Measurements from ENCODE around the gene TRIM3.

TRIM3 gene

DNA sequence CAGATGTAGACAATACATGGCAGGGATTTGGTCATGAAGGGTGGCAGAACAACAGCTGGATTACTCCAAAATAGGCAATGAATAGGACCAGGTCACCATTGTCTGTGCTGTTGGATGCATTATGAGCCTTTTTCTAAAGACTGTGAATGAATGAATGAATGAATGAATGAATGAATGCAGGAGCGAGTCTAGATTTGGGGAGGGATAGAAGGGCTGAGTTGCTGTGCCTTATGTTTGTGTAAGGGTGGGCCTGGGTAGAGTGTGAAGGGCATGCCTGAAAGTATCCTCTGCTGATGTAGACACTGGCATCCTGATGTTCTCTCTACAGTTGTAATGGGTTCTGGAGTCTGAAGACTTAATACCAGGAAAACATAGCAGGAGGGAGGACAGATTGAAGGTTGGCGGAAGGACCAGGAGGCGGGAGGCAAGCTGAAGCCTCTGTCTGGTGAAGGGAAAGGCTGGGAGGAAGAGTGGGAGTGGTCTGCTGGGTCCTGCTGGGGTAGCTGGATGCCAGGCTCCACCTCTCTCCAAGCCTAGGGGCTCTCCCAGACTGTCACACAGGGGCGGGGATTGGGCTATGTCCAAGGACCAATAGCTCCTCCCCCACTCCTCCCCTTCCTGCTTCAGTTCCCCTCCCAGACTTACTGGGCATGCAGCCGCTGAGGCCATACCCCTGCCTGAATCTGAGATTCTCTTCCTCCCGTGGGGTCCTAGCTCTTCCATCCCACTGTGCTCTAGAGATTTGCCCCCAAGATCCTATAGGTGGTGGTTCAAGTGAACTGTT lies 4.8 kb downstream of the TRIM3 start:
- no peaks in the 10 kb centered on the region for H3K36me3 Mint-ChIP-seq (ENCODE audit: low read depth)
- peaks cover 3% of the 10 kb centered on the region for H3K4me1 Mint-ChIP-seq (ENCODE audit: low read depth)
- H3K9me3 Mint-ChIP-seq, result no peaks in the 10 kb centered on the region
- no peak for DNase-seq (ENCODE audit: low spot score)
- H3K27me3 Mint-ChIP-seq (ENCODE audit: low read depth), result peaks cover 2% of the 10 kb centered on the region
- no peak overlapping the region for H3K27ac Mint-ChIP-seq
- H3K4me3 Mint-ChIP-seq, result no peak overlapping the region

DNA sequence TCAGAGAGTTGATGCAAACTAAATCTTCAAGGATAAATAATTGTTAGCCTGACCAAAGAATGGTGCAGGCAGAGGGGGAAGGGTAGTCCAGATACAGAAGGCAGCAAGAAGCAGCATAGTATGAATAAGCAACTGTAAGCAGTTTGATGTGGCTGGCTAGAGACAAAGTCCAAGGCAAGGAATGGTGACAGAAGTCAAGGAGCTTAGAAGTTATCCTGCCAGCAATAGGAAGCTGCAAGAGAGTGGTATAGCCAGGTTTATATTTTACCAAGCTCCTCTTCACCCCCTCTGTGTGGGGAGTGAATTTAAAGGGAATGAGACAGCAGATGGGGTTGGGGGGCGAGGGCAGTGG lies 14.7 kb downstream of the TRIM3 start:
- no peaks in the 10 kb centered on the region for H3K27me3 Mint-ChIP-seq (ENCODE audit: low read depth)
- H3K4me3 Mint-ChIP-seq, result no peak overlapping the region
- H3K9me3 Mint-ChIP-seq, result no peaks in the 10 kb centered on the region
- DNase-seq (ENCODE audit: low spot score), result no peak
- no peaks in the 10 kb centered on the region for H3K36me3 Mint-ChIP-seq (ENCODE audit: low read depth)
- H3K4me1 Mint-ChIP-seq (ENCODE audit: low read depth), result no peaks in the 10 kb centered on the region
- no peak overlapping the region for H3K27ac Mint-ChIP-seq

DNA sequence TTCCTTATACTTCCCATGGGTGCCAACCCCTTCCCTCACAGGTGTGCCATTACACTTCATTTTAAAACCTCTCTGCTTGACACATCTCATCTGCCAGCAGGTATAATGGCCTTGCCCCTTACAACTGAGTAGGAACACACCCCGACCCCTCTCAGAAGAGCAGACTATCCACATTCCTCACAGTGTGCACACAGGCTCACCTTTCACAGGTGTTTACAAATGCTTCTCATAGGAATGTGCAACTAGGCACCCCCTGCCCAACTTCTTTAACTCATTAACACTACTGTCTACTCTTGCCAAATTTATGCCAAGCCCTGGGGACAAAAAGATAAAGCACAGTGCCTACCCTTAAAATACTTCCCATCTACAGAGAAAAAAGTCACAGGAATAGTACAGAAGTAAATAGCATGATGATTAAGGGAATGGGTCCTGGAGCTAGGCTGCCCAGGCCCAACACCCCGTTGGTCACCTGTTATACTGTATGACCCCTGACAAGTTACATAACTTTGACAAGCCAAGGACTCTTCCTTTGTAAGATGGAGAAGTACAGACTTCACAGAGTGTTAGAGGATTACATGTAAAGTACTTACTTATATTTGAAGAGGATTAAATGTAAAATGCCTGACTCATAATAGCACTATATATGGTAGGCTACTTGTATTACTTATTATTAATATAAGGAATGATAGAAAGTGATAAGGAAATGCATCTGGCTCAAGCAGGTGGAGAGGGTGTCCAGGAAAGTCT lies 15.2 kb downstream of the TRIM3 start:
- H3K27ac Mint-ChIP-seq, result no peak overlapping the region
- H3K27me3 Mint-ChIP-seq (ENCODE audit: low read depth), result no peaks in the 10 kb centered on the region
- DNase-seq (ENCODE audit: low spot score), result no peak
- no peaks in the 10 kb centered on the region for H3K36me3 Mint-ChIP-seq (ENCODE audit: low read depth)
- no peak overlapping the region for H3K4me3 Mint-ChIP-seq
- H3K9me3 Mint-ChIP-seq, result no peaks in the 10 kb centered on the region
- H3K4me1 Mint-ChIP-seq (ENCODE audit: low read depth), result no peaks in the 10 kb centered on the region

DNA sequence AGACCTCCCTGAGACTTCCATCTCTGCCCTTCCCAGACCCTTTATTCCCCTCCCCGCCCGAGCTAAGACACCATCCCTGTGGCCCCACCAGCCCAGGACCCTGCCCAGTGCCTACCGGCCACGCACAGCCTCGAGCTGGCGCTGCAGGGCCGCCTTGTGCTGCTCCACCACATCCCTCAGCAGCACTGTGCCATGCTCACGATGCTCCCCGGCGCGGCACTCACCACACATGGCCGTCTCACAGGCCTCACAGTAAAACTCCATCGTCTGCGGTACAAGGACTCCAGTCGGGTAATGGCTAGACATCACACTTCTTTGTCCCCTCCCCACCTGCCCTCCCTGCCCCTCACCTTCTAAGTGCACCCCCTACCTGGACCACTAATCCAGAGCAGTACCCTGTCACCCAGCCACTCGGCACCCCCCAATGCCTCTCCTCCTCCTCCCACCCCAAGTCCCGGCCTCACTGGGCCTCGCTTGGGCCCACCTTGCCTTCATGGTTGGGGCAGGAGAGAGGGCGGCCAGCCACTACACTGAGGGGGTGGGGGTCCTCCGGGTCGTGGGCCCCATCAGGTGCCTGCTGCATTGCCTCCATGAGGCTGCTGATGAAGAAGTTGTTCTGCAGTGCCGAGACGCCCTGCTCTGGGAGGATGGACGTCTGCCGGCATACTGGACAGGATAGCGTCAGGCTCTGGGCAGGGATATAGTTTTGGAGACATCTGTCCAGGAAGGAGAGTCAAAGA lies 16.0 kb downstream of the TRIM3 start:
- DNase-seq (ENCODE audit: low spot score), result no peak
- Mint-ChIP-seq H3K27me3 (ENCODE audit: low read depth) (no peaks in the 10 kb centered on the region), H3K36me3 (ENCODE audit: low read depth) (no peaks in the 10 kb centered on the region), H3K27ac (no peak overlapping the region), H3K4me1 (ENCODE audit: low read depth) (no peaks in the 10 kb centered on the region), H3K9me3 (no peaks in the 10 kb centered on the region), H3K4me3 (no peak overlapping the region)

DNA sequence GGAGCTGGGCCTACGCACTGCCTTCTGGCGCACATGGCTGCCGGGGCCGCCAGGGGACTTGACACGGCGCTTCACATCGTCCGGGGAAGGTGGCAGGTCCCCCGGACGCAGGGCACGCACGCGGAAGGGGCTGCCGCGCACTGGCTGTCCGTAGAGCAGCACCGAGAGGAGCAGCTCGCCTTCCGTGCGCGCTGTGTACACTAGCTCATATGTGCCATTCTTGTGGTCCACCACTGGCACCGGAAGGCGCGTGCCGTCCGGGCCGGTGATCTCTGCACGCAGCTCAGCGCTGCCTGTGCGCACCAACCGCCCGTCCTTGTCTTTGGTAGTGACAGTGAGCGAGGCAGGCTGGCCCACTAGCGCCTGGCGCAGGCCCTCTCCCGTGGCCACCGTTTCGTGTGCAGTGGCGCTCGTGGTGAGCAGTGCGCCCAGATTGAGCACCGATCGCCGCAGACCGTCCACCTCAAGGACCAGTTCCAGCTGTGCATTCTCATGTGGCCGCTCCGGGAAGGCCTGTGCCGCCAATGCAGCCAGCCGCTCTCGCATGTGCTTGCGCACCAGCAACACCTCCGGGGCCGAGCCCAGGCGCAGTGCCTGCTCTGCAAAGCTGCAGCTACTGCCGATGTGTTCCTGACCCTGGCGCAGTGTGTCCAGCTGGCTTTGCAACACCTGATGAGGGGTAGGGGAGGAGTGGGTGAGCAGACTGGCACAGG lies 17.2 kb downstream of the TRIM3 start:
- H3K4me3 Mint-ChIP-seq, result no peak overlapping the region
- no peaks in the 10 kb centered on the region for H3K9me3 Mint-ChIP-seq
- H3K27me3 Mint-ChIP-seq (ENCODE audit: low read depth), result no peaks in the 10 kb centered on the region
- no peak overlapping the region for H3K27ac Mint-ChIP-seq
- H3K36me3 Mint-ChIP-seq (ENCODE audit: low read depth), result no peaks in the 10 kb centered on the region
- DNase-seq (ENCODE audit: low spot score), result no peak
- H3K4me1 Mint-ChIP-seq (ENCODE audit: low read depth), result no peaks in the 10 kb centered on the region

DNA sequence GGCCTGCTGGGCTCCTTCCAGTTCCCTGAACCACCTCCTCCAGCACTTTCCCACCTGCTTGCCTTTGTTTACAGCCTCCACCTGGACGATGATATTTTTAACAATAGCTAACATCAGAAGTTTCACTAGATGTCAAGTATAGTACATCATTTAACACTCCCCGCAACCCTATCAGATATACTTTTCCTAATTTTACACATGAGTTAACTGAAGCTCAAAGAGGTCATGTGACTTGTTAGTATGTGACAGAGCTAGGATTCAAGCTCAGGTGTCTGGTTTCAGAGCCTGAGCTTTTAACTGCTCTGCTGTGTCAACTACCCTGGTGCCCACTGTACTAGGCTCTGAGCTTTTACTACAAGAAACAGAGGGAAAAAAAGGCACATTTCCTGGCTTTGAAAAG lies 18.7 kb downstream of the TRIM3 start:
- no peaks in the 10 kb centered on the region for H3K4me1 Mint-ChIP-seq (ENCODE audit: low read depth)
- no peaks in the 10 kb centered on the region for H3K36me3 Mint-ChIP-seq (ENCODE audit: low read depth)
- no peaks in the 10 kb centered on the region for H3K9me3 Mint-ChIP-seq
- H3K27ac Mint-ChIP-seq, result no peak overlapping the region
- DNase-seq (ENCODE audit: low spot score), result no peak
- H3K27me3 Mint-ChIP-seq (ENCODE audit: low read depth), result no peaks in the 10 kb centered on the region
- no peak overlapping the region for H3K4me3 Mint-ChIP-seq

DNA sequence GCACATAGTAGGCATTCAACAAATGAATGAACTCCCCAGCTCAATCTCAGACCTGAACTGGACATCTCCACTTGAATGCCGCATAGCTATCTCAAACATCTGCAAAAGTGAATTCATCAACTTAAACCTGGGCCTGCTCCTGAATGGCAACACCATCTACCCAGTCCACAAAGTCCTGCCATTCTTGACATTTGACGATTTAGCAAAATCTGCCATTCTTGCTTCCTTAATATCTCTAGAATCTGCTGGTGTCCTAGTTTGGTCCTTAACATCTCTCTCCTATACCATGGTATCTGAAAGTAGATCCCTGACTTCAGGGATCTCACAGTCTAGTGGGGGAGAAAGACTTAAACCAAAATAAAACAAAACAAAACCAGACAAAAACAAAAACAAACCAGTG lies 20.6 kb downstream of the TRIM3 start:
- no peaks in the 10 kb centered on the region for H3K4me1 Mint-ChIP-seq (ENCODE audit: low read depth)
- H3K36me3 Mint-ChIP-seq (ENCODE audit: low read depth), result no peaks in the 10 kb centered on the region
- no peak for DNase-seq (ENCODE audit: low spot score)
- H3K27ac Mint-ChIP-seq, result no peak overlapping the region
- no peaks in the 10 kb centered on the region for H3K27me3 Mint-ChIP-seq (ENCODE audit: low read depth)
- no peak overlapping the region for H3K4me3 Mint-ChIP-seq
- H3K9me3 Mint-ChIP-seq, result no peaks in the 10 kb centered on the region

DNA sequence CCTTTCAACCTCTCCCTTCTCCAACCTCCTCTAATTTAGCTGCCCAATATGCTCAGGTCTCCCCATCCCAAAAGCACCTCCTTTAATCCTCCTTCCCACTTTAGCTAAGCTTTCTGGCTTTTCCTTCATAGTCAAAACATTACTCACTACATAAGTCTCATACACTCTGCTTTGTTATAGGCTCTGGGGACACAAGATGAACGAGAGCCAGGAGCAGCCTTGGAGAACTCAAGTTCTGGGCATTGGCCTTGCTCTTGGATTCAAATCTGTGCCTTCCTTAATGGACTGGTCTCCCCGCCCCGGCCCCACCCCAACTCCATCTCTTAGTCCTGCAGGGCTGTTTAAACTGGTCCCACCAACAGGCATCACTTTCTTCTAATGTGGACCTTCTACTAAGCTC lies 21.5 kb downstream of the TRIM3 start:
- H3K4me3 Mint-ChIP-seq, result no peak overlapping the region
- no peaks in the 10 kb centered on the region for H3K27me3 Mint-ChIP-seq (ENCODE audit: low read depth)
- no peaks in the 10 kb centered on the region for H3K4me1 Mint-ChIP-seq (ENCODE audit: low read depth)
- no peak overlapping the region for H3K27ac Mint-ChIP-seq
- H3K9me3 Mint-ChIP-seq, result no peaks in the 10 kb centered on the region
- DNase-seq (ENCODE audit: low spot score), result no peak
- H3K36me3 Mint-ChIP-seq (ENCODE audit: low read depth), result no peaks in the 10 kb centered on the region

DNA sequence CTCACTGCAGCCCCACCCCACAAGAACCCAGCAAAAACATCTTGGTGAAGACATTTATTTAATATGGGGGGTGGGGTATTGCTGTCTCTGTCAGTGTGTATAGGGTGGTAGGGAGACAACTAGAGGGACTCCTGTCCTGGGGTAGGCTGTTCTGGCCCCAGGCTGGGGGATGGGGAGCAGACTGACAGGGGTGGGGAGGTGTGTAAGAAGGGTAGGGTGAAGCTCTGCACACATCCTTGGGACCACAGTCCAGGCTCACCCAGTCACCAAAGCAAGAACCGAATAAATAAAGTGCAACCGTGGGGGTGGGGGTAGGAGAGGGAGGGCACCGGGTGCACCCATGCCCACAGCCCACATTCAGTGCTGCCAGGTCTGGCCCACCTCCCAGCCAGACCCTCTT lies 25.2 kb downstream of the TRIM3 start:
- H3K27ac Mint-ChIP-seq, result no peak overlapping the region
- no peaks in the 10 kb centered on the region for H3K4me1 Mint-ChIP-seq (ENCODE audit: low read depth)
- no peak overlapping the region for H3K4me3 Mint-ChIP-seq

DNA sequence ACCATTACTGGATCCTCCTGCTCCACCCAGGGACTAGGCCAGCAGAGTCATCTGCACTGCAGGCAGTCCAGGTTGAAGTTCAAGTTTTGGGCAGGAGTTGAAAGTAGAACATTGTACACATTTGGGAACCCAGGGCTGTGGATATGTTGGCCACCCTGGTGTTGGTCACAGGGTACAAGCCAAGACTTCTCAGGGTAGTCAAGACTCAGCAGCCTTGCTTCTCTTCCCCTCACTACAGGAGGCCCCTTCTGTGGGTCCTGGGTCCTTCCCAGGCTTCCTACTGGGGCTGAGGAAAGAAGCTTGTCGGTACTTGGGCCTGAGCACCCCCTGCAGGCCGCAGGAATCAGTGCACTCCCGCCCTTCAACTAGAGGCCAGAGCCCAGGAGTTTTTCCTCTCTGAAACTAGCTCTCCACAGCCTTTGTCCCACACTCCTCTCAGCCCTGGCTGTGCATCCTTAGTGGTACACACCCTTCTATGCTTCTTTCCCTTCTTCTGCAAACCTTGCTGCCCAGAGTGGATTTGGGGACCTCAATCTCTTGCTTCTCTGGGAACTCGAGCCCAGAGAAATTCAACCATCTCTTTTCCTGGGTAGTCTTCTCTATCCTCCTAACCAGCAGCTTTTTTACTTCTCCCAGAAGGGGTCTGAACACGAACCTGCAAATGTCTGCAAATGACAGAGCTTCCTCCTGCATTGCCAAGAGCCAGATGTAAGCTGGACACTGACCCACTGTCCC lies 30.3 kb downstream of the TRIM3 start:
- H3K9me3 Mint-ChIP-seq, result no peaks in the 10 kb centered on the region
- no peak overlapping the region for H3K4me3 Mint-ChIP-seq
- H3K36me3 Mint-ChIP-seq (ENCODE audit: low read depth), result no peaks in the 10 kb centered on the region
- peak; percentile 25 for DNase-seq (ENCODE audit: low spot score)
- peaks cover 2% of the 10 kb centered on the region for H3K4me1 Mint-ChIP-seq (ENCODE audit: low read depth)
- no peak overlapping the region for H3K27ac Mint-ChIP-seq
- H3K27me3 Mint-ChIP-seq (ENCODE audit: low read depth), result peaks cover 10% of the 10 kb centered on the region

More for the DNA sequence above, 25.2 kb downstream of the TRIM3 start:
- H3K9me3 Mint-ChIP-seq, result no peaks in the 10 kb centered on the region
- H3K27me3 Mint-ChIP-seq (ENCODE audit: low read depth), result peaks cover 10% of the 10 kb centered on the region
- no peak for DNase-seq (ENCODE audit: low spot score)
- H3K36me3 Mint-ChIP-seq (ENCODE audit: low read depth), result no peaks in the 10 kb centered on the region

DNA sequence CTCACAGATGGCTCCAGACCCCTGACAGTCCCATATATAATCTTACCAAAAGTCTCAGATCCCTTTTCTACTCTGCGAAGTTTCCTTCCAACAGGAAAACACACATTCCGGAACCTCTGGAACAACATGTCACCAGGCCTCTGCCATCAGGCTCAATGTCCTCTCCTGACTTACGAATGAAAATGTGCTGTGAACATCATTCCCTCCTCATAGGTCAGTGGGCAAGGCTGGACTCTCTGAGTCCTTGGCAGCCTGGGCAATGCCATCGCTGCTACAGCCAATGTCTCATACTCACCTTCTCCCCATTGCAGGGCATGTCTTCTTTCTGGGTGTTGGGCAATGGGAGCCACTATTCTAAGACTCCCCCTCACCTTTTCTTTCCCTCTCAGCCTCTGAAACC lies 31.3 kb downstream of the TRIM3 start:
- Mint-ChIP-seq H3K4me3 (no peak overlapping the region), H3K27me3 (ENCODE audit: low read depth) (peaks cover 10% of the 10 kb centered on the region), H3K9me3 (no peaks in the 10 kb centered on the region), H3K36me3 (ENCODE audit: low read depth) (no peaks in the 10 kb centered on the region), H3K4me1 (ENCODE audit: low read depth) (peaks cover 2% of the 10 kb centered on the region), H3K27ac (no peak overlapping the region)
- DNase-seq (ENCODE audit: low spot score), result no peak

DNA sequence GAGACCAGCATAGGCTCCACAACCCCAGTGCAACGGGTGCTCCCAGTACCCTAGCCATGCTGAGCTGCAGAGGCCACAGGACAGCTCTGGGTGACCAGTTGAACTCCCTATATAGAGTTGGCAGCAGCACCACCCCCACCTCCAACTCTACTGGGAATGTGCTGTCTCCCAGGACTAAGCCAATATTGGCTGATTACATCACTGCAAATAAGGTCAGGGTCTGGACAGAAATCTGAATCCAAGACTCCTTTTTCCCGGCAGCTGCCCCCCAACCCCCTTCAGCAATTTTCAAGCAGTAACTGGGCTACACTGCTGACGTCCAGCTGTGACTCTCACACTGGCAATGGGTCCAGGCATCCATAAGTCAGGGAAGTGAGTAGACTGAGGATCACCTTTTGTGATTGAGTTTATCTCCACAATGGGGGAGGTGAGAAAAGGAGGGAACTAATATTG lies 32.8 kb downstream of the TRIM3 start, which contains the start of gene HPX:
TSS of gene HPX (minus strand) at position 82 of the 453 bp plus-strand sequence. CDS start at position 58, 24 bp downstream.
- Mint-ChIP-seq H3K27me3 (ENCODE audit: low read depth) (peaks cover 8% of the 10 kb centered on the region), H3K4me1 (ENCODE audit: low read depth) (peaks cover 3% of the 10 kb centered on the region), H3K27ac (no peak within 1 kb of the TSS), H3K4me3 (no peak within 1 kb of the TSS), H3K9me3 (no peaks in the 10 kb centered on the region), H3K36me3 (ENCODE audit: low read depth) (no peaks in the 10 kb centered on the region)
- DNase-seq (ENCODE audit: low spot score), result no peak

DNA sequence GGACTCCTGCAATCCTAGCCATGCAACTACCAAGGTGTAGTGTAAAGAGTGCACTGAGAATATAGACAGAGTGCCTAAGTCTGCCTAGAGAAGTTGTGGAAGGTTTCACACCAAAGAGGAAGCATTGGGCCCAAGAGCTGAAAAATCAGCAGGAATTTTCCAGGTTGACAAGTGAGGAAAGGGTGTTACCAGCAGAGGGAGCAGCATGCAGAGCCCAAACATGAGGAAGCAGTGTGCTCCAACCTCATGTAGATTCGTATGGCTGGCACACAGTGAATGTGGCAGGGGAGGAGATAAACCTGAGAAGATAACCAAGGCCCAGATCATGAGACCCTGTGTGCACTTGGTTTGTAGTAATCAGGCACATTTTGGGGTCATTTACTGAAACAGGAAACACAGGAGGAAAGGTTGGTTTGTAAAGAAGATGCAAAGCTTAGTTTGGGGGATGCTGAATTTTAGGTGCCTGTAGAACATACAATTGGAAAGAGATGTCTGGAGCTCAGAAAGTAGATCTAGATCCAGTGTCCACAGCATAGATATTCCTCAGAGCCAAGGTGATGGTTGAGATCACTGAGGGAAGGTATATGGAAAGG lies 34.7 kb downstream of the TRIM3 start:
- Mint-ChIP-seq H3K4me1 (ENCODE audit: low read depth) (peaks cover 6% of the 10 kb centered on the region), H3K36me3 (ENCODE audit: low read depth) (no peaks in the 10 kb centered on the region), H3K4me3 (no peak overlapping the region), H3K27me3 (ENCODE audit: low read depth) (no peaks in the 10 kb centered on the region), H3K27ac (no peak overlapping the region), H3K9me3 (no peaks in the 10 kb centered on the region)
- peak; percentile 11 for DNase-seq (ENCODE audit: low spot score)
